HFF-Myc (cell line): ENCODE measurements around the gene BIRC6.

Source experiments
- DNase-seq: peaks from one replicate; pipeline ENCODE4 v3.0.0-alpha.2; 2011; ENCODE audit warnings: low read depth; ENCODE audit errors: extremely low read depth
- H3K4me3 ChIP-seq: replicated peaks from 2 replicates; pipeline ENCODE4 v1.5.1; 2011; ENCODE audit warnings: low read depth, mild to moderate bottlenecking, control low read depth, low read length
- TF ChIP-seq, protein P1 (sequence below): IDR thresholded peaks from 2 replicates; pipeline ENCODE4 v1.5.1; 2012; ENCODE audit warnings: mild to moderate bottlenecking, low read depth, low read length, control low read depth; ENCODE audit errors: missing control alignments

Gene BIRC6

DNA sequence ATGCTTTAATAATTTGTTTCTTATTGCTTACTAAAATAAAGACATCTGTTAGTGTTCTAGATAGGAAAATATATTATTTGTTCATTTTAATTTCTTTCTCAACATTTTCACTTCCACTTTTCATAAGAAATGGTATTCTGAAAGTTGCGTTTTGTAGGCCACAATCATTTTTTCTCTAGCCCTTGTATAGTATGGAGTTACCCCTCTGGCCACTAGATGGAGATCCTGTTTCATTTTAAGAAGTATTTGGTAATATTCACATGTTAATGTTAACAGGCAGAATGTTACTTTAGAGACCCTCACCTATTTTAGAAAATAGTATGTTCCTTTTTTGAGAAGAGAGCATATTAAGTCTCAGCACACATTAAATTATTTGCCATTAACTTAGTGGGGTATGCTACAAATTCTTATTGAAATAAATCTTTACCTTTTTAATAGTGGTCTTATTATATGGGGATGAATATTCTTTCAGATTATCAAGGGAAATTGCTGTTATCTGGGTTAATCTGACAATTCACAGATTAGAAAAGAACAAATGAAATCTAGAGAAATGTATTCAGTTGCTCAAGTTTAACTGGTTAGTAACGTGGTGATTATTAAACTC, 197.1 kb downstream of the BIRC6 start:
- TF ChIP-seq, protein P1, sequence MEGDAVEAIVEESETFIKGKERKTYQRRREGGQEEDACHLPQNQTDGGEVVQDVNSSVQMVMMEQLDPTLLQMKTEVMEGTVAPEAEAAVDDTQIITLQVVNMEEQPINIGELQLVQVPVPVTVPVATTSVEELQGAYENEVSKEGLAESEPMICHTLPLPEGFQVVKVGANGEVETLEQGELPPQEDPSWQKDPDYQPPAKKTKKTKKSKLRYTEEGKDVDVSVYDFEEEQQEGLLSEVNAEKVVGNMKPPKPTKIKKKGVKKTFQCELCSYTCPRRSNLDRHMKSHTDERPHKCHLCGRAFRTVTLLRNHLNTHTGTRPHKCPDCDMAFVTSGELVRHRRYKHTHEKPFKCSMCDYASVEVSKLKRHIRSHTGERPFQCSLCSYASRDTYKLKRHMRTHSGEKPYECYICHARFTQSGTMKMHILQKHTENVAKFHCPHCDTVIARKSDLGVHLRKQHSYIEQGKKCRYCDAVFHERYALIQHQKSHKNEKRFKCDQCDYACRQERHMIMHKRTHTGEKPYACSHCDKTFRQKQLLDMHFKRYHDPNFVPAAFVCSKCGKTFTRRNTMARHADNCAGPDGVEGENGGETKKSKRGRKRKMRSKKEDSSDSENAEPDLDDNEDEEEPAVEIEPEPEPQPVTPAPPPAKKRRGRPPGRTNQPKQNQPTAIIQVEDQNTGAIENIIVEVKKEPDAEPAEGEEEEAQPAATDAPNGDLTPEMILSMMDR = peak; percentile 60
- peak; percentile 11 for DNase-seq
- H3K4me3 ChIP-seq = no peak overlapping the region

DNA sequence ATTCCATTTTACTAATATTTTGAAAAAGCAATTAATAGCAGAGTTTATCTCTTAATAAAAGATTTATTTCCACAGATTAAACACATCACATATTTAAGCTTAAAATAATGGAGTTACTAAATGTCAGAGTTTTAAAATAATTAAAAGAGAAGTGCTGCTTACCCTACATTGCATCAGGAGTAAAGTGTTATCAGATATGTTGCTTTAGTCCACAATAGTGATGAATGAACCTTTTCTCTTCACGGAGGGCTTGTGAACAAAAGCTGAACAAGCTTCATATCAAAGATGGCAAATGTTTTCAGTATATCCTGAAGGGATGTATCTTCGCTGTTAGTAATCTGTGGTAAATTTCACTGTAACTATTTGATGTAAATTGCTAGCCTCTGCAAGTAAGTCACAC, 201.7 kb downstream of the BIRC6 start:
- TF ChIP-seq, protein P1 = no peak
- no peak overlapping the region for H3K4me3 ChIP-seq
- no peak for DNase-seq

DNA sequence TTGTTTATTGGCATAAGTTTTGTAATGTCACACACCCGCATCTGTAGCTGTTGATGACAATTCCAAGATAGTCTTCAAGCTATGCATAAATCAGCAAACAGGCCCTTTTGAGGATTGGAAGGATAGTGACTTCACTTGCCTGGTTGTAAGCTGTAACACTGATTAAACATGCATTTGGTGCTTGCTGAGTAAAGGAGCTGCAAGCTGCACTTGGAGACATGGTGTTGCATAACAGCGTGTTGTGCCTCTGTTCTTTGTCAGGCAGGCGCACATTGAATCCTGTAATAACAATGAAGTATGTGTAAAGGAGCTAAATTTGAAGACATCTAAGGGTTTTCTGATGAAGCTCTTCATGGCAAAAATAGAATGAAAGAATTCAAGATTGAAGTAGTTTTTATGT, 202.3 kb downstream of the BIRC6 start:
- DNase-seq = no peak
- H3K4me3 ChIP-seq = no peak overlapping the region
- TF ChIP-seq, protein P1 = no peak

DNA sequence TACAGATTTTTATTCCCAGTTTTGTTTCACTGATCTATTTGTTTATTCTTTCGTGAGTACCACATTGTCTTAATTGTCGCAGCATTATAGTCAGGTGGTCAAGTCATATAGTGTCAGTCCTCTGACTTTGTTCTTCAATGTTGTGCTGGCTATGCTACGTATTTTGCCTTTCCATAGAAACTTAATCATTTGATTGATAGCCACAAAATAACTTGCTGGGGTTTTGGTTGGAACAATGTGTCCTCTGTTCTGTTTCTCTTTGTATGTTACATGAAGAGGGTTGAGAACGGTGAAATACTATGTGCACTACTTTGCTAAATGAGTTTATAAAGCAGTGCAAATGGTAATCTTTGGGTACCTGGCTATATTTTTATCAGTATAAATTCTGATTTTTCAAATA, 206.1 kb downstream of the BIRC6 start:
- no peak for DNase-seq
- TF ChIP-seq, protein P1 = no peak
- no peak overlapping the region for H3K4me3 ChIP-seq

DNA sequence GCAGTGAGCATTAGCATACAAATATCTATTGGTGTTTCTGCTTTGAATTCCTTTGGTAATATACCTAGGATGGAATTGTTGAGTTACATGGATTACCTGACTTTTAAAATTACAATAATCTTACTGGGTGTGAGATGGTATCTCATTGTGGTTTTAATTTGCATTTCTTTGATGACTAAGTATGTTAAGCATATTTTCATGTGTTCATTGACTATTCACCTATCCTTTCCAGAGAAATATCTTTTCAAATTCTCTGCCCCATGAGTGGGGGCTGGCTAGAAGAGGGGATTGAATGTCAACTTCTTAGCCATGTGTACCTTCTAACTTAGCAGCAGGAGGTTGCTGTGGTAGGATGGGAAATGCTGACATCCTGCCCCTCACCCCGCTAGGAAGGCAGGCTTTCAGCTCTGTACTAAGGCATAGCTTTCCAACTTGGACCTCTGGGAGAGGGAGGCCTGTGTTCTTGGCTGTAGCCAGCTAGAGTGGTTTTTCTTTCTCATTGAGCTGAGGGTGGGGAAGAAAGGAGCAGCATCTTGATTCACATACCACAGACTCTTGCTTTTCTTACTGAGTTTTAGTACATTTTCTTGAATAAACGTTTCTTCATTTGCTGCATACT, 207.7 kb downstream of the BIRC6 start:
- TF ChIP-seq, protein P1 = no peak
- no peak overlapping the region for H3K4me3 ChIP-seq
- DNase-seq = no peak

DNA sequence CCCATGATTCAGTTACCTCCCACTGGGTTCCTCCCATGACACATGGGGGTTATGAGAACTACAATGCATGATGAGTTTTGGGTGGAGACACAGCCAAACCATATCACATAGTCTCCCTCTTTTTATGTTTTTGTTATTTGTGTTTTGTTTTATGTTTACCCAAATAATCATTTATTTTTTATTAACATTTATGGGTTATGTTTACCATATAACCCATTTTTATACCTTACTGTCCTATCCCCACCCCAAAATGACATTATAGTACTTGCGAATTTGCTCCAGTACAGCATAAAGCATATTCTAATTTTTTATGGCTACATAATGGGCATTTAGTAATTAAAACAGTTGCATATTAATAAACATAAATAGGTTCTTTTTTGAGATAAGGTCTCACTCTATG, 209.1 kb downstream of the BIRC6 start:
- DNase-seq = no peak
- TF ChIP-seq, protein P1 = no peak
- H3K4me3 ChIP-seq = no peak overlapping the region
